Central memory CD4-positive, alpha-beta T cell (primary cell): Measurements from ENCODE around the gene GALNT13.

Experiments used
- DNase-seq: peaks from one replicate; pipeline ENCODE4 v3.0.0; 2022

GALNT13 gene

DNA sequence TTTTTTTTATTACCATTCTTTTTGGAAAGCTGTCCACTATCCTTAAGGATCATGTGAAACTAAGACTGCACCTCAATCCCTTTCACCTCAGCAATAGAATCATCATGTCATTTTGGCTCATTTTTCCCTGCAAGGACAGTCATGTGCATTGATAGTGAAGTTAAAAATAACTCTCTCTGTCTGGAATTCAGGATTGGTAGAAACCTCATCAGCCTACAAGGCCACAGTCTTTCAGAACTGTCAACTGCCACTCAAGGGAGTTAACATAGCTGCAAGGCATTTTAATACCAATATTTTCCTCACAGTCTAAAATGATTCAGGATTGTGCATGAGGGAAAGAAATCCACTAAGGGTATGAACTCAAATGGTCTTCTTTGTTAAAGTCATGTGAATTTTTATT, 625.3 kb downstream of the GALNT13 start:
- no peak for DNase-seq
